NCI-H1092 treated with DMSO at 0.1 percent for 48 hours (cell line): Measurements from ENCODE around the gene USP43.
"Not testable (repeated sequence)": the region's sequence is repeated elsewhere in the genome, so short reads cannot be mapped to it uniquely, and the experiment has no call there.

ENCODE experiments used
- DNase-seq: peaks from one replicate; lab custom pipeline; 2025; lab: John Stamatoyannopoulos, UW

USP43 gene

DNA sequence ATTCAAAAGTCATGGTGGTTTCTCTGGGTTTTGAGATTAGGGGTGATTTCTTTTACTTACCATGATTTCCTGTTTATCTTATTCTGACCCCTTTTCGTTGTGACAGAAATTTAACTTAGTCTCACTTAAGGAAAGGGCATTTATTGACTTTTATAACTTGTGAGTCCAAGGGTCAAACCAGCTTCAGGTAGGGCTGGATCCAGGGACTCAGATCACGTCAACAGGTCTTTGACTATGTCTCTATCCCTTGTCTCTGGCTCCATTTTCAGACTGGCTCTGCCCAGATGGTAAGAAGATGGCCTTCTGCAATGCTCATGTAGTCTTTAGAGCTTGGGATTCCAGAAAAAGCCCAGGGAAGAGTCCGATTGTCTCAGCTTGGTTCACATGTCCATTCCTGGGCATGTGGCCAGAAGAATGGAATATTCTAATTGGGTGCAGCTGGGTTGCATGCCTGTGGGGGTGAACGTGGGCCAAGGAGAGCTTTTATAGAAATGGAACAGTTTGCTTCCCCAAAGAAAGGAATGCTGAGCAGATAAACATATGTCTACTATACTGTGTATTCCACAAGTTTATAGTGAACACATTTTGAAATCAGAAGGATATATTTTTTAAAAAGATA is 13.4 kb downstream of the USP43 start:
- DNase-seq, result no peak

DNA sequence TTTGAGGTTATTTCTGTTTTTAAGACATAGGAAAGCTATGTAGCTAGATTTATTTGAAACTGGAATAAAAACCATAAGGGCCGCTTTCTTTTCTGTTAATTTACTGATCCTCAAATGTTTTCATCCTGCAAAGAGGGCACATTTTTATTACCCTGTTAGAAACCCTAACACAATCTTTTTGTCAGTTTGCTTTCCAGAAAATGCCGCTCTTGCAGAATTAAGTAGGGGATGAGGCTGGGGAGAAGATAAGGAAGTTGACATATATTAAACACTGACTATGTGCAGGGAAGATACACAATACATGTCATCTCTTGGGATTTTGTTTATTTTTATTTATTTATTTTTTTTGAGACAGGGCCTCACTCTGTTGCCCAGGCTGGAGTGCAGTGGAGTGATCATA is 15.7 kb downstream of the USP43 start:
- no peak for DNase-seq

DNA sequence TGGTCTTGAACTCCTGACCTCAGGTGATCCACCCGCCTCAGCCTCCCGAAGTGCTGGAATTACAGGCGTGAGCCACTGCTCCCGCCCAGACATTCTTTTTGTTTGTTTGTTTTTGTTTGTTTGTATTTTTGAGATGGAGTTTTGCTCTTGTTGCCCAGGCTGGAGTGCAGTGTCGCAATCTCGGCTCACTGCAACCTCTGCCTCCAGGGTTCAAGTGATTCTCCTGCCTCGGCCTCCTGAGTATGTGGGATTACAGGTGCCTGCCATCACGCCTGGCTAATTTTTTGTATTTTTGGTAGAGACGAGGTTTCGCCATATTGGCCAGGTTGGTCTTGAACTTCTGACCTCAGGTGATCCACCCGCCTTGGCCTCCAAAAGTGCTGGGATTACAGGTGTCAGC is 18.2 kb downstream of the USP43 start:
- DNase-seq, result not testable (repeated sequence)

DNA sequence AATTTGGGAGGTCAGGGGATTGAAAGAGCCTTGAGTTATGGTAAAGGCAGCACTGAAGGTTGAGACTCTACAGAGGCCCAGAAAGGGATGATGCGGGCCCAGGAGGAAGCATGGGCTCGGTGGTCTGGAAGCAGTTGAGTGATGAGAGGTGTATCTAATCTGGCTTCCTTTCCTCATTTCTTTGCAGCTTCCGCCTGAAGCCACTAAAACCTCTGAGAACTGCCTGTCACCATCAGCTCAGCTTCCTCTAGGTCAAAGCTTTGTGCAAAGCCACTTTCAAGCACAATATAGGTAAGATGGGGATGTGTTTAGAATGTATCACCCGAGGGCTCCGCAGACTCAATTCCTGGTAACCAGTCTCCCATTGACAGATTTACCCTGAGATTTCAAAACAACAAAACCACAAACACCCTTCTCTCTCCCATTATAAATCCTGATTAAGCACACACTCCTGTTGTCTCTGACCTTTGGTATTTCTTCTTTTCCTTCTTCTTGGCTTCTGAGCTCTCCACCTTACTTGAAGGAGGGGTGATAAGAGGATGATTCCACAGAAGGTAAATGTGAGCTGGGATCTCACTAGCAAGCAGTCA is 21.2 kb downstream of the USP43 start:
- no peak for DNase-seq

DNA sequence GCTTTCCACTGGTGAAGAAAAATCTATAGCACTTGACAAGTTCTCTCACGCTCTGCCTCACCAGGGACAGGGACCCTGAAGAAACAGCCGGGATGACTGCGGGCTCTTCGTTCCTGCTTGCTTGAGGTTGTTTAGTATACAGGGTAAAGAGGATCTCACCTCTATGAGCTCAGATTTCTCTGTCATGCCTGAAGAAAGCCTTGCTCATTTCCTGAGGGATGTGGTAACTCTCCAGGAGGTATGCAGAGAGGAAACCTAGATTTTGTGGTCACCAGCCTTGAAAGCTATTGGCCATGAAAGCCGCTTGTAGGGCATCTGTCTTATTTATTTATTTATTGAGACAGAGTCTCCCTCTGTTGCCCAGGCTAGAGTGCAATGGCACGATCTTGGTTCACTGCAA is 23.2 kb downstream of the USP43 start:
- no peak for DNase-seq

DNA sequence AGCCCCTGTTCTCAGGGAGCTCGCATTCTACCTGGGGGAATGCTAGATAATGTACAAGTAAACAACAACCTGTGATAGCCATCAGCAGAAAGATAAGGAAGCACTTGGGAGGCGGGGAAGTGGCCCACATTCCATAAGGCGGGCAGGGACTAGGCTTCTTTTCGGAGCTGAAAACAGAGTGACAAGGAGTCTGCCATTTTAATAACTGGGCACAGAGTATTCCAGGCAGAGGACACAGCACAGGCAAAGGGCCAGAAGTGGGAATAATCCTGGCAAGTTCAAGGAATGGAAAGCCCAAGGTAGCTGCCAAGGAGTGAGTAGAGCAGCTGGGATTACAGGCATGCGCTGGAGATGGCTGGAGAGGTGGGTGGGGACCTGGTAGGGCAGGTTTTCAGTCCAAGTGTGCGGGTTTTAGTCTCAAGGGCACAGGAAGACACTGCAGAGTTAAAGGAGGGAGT is 24.3 kb downstream of the USP43 start:
- no peak for DNase-seq

DNA sequence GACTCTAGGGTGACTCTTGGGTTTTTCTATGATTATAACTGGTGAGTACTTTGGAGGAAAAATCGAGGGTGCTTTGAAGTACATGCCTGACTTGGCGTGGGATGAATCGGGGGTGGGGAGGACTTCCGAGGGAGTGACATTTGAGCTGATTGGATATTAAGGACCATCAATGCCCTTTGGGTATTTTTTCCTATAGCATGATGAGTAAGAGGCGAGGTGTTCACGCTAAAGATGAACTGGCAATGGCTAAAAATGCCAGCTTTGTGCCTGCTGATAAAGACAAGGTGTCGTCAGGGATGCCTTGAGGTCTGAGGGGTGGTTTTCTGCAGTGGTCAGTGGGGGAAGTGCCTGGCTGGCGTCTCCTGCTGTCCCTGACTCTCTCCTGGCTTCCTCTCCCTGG is 25.3 kb downstream of the USP43 start:
- no peak for DNase-seq

DNA sequence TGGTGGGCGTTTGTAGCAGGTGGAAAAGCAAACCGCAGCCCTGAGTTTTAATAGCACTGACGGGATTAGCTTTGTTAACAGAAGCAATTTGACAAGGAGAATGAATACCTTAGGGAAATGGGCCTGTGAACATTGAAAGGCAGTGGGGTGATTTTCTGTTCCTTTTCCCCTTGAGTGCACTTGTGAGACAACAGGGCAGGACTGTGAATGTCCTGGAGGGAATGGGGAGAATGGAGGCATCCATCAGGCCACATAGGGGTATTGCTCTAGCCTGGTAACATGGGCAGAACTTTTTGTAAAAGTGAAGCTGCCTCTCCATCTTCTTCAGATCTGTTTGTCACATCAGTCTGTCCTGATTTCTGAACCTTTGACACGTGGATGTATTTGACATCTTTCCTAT is 26.2 kb downstream of the USP43 start:
- no peak for DNase-seq

DNA sequence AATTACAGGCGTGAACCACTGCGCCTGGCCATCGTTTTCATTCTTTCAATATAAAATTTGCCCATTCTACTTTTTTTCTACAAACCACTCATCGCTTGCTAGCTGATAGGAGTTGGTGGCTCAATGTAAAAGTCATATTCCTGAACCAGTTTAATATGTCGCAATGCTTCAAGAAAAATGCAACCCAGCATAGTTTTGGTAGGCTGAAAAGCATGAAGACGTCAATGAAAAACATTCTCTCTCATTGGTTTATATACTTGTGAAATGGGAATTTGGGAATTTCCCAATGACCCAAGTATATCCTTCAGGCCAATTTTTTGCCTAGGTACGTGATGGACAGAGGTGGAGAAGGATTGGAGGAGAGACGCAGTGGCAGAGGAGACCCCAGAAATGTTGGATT is 26.9 kb downstream of the USP43 start:
- DNase-seq, result no peak

DNA sequence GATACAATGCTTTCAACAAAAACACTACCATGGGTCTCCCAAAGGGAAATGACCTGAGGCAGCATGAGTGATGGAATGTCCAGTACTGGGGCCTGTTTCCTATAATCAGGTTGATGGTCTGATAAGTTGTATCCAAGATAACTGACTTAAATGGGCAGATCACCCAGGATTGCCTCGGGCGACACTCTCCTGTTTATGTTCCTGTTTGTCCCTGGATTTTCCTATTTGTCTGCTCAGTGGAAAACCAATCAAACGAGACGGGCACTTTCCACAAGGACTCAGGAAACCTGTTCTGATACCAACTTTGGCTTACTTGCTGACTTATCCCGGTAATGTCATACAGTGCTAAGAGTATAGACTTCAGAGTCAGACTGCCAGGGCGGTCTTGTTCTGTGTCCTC is 27.4 kb downstream of the USP43 start:
- no peak for DNase-seq

DNA sequence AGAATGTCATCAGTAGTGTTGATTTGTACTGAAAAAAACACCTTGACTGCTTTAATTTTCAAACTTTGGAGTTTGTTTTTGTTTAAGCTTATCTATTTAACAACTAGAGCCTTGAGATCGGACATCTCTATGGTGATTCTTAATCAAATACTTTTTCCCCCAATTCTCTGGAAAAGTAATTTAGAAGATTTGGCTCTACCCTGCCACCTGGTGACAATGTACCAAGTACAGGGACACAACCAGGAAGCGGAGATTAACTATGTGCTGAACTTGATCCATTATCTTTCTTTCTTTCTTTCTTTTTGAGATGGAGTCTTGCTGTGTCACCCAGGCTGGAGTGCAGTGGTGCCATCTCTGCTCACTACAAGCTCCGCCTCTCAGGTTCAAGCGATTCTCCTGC is 30.8 kb downstream of the USP43 start:
- DNase-seq, result no peak

DNA sequence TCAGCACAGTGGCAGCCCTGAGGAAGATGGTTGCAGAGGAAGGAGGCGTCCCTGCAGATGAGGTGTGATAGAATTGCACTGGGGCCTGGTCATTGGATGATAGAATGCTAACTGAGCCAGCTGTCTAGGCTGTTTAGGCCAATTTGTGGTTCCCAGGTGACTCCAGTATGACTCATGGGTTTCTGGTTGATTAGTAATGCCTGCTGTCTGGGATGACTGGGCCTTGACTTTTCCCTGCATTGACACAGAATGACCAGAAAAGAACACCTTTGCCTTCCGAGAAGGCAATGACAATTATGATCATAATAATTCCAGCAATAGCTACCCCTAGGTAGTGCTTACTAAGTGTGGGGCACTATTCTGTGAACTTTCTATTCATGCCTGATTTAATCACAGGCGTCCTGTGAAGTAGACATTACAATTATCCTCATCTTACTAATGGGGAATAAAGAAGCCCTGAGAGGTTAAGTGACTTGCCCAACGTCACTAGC is 31.5 kb downstream of the USP43 start:
- no peak for DNase-seq

DNA sequence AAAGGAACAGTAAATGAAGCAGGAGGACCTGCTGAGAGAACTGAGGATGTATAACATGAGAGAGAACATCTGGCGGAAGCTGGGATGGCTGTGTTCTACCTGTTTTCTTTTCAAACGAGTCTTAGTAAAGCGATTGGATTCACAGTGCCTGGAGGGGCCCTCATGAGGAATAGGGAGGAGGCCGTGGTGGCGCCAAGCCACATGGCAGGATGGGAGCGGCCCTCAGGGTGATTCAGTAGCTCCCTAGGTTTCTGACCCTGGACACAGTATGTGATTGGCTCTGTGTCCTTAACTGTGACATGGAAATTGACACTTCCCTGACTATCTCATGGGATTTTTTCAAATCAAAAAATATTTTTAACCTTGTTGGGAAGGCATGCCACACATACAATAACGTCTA is 32.1 kb downstream of the USP43 start:
- DNase-seq, result no peak

DNA sequence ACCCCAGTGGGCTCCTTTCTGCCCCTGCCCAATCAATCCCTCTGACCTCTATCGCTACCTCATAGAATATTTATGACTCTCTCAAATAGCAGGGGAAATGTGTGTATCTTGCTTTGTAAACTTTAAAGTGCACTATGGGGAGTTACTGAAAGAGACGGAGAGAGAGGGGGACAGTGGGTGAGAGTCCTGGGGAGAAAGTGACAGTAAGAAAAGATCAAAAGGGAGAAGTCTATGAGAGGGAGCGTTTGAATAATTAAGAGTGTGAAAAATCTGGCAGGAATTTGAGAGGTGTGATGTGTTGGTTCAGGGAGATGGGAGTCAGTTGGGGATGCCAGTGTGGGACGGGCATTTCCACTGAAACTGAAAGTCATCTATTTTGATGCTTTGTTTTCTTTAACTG is 32.6 kb downstream of the USP43 start:
- DNase-seq, result no peak

DNA sequence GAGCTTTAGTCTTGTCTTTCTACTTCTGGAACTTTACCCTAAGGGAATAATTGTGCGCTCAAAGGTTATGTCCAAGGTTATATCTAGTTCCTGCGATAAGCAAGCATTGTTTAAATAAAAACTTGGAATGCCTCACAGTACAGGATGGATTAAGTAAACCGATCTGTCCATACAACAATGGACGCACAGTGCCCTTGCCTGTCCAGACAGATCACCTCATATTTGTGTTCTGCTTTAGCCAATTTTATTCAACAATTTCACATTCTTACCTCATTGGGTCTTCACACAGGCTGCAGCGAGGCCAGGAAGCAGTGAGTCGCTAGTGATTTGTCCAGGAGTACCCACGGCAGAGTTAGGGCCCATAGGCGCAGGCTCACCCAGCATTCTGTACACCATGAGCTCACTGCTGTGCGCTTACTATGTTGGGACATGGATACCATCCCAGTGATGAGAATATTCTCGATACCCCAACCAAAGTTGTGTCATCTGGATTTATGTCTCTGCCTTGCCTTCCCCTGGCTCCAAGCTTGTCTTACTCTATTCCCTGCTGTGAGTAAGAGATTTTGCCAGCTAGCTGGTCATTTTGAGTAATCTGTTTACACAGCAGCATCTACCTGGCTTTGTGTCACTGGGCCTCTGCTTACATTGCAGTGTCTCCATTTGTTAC is 39.8 kb downstream of the USP43 start:
- no peak for DNase-seq

DNA sequence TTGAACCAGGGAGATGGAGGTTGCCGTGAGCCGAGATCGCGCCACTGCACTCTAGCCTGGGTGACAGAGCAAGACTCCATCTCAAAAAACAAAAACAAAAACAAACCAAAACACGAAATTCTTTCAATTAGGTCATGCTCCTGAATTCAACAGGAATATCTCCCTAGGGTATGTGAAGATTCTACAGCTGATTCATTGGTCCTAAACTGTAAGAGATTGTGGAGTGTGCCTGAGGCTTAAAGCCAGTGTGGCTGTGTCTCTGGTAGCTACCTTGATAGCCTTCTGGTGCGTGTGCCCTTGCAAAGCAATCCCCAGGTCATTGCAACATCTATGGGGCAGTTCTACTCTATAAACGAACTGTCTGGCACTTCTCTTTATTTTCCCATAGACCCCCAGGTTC is 48.4 kb downstream of the USP43 start:
- DNase-seq, result no peak

DNA sequence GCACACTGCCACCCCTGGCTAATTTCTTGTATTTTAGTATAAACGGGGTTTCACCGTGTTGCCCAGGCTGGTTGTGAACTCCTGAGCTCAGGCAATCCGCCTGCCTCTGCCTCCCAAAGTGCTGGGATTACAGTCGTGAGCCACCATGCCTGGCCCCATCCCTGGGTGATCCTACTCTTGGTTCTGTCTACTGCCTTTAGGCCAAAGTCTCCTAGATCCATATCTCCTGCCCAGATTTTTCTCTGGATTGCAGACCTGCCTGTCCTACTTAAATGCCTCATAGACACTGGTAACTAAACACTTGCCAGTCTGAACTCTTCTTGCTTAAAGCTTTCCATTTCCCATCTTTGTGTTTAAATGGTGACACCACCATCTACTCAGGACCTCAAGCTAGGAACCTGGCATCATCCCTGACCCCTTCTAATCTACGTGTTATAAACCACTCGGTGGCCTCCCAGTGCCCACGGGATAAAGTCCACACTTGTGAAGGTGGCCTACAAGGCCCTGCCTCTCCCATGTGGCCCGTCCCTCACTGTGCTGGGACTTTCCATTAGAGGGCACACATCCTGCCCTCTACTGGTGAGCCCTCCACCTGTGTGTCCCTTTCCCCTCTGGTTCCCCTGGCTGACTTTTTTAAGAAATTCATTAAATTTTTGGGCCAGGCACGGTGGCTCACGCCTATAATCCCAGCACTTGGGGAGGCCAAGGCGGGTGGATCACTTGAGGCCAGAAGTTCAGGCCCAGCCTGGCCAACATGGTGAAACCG is 51.1 kb downstream of the USP43 start:
- DNase-seq, result no peak

DNA sequence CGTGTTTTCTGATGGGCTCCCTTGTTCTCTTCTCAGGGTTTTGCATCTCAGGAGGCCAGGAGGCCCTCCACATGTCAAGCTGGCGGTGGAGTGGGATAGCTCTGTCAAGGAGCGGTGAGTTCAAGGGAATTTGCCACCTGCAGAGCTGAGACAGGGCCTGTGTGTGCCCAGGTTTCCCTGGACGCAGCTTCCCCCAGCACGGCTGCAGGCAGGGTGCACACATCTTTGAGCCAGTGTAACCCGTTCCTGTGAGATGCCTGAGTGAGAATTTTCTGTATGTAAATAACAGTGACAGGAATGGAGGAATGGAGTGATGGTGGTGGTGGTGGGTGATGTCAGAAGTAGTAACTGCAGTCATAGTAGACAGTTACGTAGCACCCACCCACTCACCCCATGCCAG is 54.8 kb downstream of the USP43 start:
- no peak for DNase-seq

DNA sequence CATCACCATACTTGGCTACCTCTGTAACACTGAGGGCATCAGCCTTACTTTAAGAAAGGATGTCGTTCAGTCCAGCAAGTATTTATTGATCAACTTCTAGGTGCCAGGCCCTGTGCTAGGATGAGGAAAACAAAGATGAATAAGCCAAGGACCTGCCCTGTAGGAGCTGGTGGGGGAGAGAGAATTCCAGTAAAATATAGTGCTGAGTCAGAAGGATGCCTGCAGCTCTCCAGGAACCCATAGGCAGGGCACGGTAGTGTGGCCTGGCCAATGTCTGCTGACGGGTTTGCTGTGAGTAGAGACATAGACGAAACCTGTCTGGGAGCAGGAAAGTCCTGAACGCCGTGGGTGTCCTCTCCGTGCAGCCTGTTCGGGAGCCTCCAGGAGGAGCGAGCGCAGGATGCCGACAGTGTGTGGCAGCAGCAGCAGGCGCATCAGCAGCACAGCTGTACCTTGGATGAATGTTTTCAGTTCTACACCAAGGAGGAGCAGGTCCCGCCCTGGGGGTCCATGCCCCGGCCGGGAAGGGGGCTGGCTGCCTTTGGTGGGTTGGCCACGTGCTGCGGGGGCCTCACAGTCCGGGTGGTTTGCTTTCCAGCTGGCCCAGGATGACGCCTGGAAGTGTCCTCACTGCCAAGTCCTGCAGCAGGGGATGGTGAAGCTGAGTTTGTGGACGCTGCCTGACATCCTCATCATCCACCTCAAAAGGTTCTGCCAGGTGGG is 55.6 kb downstream of the USP43 start:
- no peak for DNase-seq

DNA sequence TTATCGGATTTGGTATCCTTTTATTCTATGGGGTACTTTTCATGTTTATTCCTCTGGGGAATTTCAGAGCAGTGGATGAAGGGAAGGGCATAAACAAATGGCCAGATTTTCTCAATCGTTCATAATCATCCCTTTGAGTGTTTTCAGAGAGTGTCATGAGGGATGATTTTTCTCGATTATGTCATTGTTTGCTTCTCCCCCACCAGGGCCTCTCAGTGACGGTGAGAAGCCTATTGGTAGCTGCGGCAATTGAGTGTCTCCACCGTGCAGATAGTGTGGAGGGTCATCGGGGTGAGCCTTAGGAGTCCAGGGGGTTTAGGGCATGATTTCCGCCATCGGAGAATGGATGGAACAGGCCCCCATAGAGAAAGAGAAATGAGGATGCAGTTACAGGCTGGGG is 57.2 kb downstream of the USP43 start:
- no peak for DNase-seq

DNA sequence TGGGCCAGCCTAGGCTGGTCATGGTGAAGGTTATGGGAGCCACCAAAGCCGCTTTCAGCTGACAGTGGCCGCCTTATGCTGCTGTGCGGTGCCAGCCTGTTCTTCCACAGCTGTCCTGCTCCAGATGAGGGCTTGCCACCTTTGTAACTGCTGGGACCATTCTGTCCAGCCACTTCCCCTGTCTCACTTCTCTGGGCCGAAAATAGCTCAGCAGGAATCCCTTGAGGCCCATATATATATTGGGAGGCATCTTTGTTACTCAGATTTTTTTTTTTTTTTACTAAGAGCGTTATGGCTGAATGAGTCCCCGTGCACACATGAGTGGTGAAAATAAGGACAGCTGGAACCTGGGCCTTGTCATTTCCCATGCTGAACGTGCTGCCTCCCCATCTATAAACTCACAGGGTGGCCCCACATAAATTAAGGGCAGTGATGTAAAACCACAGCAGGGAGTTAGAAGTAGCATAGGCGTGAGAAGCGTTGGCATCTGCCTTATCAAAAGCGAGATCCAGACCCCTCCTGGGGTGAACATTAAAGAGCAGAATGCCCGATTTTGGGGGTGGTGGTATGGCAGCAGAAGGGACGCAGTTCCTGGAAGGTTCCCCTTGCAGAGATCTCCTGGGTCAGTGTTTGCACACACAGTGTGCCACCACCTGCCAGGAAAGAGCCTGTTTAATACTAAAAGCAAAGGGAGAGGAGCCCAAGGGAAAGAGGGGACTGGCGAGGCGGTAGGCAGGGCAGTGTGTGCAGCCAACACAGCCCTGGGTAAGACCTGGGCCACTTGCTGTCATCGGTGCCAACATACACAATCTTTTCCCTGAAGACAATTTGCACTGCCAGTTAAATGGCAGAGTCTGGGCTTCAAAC is 57.8 kb downstream of the USP43 start:
- DNase-seq, result no peak
